Bronchial epithelial cell (primary cell): ENCODE data around the gene DPF3. TPM values are rescaled to one million over a fixed set of nuclear protein-coding genes. Genes with fewer than 3 reads are reported as not detected.

Experiments
- DNase-seq: peaks from one replicate; pipeline ENCODE4 v3.0.0-alpha.2; 2010; ENCODE audit warnings: low read depth
- FAIRE-seq: peaks from 2 replicates; lab custom pipeline; 2011; peaks lifted over from hg19 to GRCh38; lab: Jason Lieb, UNC
- H3K27me3 ChIP-seq: 2 replicates; pipeline ENCODE4 v1.5.1; 2011; ENCODE audit warnings: low read length; ENCODE audit not compliant: control insufficient read depth, insufficient read depth
- H3K36me3 ChIP-seq: 2 replicates; pipeline ENCODE4 v1.5.1; 2011; ENCODE audit warnings: low read length; ENCODE audit not compliant: control insufficient read depth, insufficient read depth
- H3K4me3 ChIP-seq: 2 replicates; pipeline ENCODE4 v1.5.1; 2011; ENCODE audit warnings: mild to moderate bottlenecking, low read depth, low read length, control low read depth
- CTCF ChIP-seq: IDR thresholded peaks from 2 replicates; pipeline ENCODE4 v1.5.1; 2011; ENCODE audit warnings: mild to moderate bottlenecking, moderate library complexity, low read length, control low read depth, inconsistent platforms; ENCODE audit not compliant: insufficient read depth, severe bottlenecking
- total RNA-seq: library from RNA; depleted of rRNA; stranded (reverse); fragments of >200 nt; gene quantifications from 2 replicates; pipeline ENCODE4 v1.2.1, GENCODE V29; 2014

DPF3 gene
- total RNA-seq, 1 donor from 2014 or later, result not detected

GRCh38 chr14:72787841-72788240, 106.1 kb downstream of the DPF3 start:
- H3K36me3 ChIP-seq, result no peaks in the 10 kb centered on the region
- no peak for TF ChIP-seq CTCF
- FAIRE-seq (no peak), DNase-seq (no peak)
- H3K4me3 ChIP-seq, result no peak overlapping the region
- no peaks in the 10 kb centered on the region for H3K27me3 ChIP-seq

GRCh38 chr14:72786378-72787350, 107.2 kb downstream of the DPF3 start:
- DNase-seq (no peak), FAIRE-seq (no peak)
- Histone ChIP-seq H3K4me3 (no peak overlapping the region), H3K27me3 (no peaks in the 10 kb centered on the region), H3K36me3 (no peaks in the 10 kb centered on the region)
- no peak for TF ChIP-seq CTCF

- TF ChIP-seq CTCF, result no peak
- FAIRE-seq (no peak), DNase-seq (no peak)
- H3K4me3 ChIP-seq, result no peak overlapping the region
- no peaks in the 10 kb centered on the region for H3K27me3 ChIP-seq
- no peaks in the 10 kb centered on the region for H3K36me3 ChIP-seq
Observed at GRCh38 chr14:72783741-72784140, 110.2 kb downstream of the DPF3 start.

- FAIRE-seq (no peak), DNase-seq (no peak)
- Histone ChIP-seq H3K36me3 (no peaks in the 10 kb centered on the region), H3K27me3 (no peaks in the 10 kb centered on the region), H3K4me3 (no peak overlapping the region)
- no peak for TF ChIP-seq CTCF
Observed at GRCh38 chr14:72782817-72783216, 111.1 kb downstream of the DPF3 start.

GRCh38 chr14:72781561-72782508, 112.1 kb downstream of the DPF3 start:
- DNase-seq, result peak; percentile 17
- TF ChIP-seq CTCF, result no peak
- no peaks in the 10 kb centered on the region for H3K36me3 ChIP-seq
- H3K27me3 ChIP-seq, result no peaks in the 10 kb centered on the region
- FAIRE-seq, result no peak
- no peak overlapping the region for H3K4me3 ChIP-seq
